M059J (cell line): ENCODE data around the gene QRICH1. TPM values are rescaled to one million over a fixed set of nuclear protein-coding genes. Genes with fewer than 3 reads are reported as not detected.

Experiments used
- DNase-seq: peaks from one replicate; pipeline ENCODE4 v3.0.0-alpha.2; 2012; ENCODE audit warnings: low read depth
- total RNA-seq: library from RNA; depleted of rRNA; stranded (reverse); fragments of >200 nt; shearing (Covaris generic); gene quantifications from 2 replicates; pipeline ENCODE4 v1.2.3, GENCODE V29; 2014

Gene QRICH1
- total RNA-seq, 1 experiment from 2014 or later = 62.9 TPM

DNA sequence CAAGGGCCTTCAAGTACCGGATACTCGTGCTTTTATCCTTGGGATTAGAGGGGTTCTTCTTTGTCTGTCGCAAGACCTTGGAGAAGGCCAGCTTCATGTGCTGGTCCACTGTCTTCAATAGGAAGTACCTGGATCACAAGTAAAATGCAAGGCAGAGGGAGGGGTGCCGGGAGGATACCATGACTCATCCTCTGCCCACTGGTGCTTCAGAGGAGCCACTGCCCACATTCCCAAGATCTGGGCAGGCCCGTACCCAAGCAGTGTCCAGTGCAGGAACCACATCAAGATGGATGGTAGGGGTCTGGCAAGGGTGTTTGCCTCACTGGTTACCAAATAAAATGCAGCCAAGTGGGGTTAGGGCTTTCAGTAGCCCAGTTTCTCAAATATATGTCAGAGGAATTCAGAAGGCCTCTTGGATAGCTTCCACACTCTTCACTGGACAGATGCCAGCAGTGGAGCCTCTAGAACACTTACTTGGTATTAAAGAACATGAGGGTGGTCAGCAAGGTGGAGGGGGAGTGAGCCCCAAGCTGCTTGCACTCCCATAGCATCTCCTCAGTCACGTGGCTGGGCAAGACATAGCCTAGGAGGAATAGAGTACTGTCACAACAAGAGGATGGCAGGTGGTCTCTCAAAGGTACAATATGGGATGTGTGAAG lies 61.1 kb downstream of the QRICH1 start:
- no peak for DNase-seq

DNA sequence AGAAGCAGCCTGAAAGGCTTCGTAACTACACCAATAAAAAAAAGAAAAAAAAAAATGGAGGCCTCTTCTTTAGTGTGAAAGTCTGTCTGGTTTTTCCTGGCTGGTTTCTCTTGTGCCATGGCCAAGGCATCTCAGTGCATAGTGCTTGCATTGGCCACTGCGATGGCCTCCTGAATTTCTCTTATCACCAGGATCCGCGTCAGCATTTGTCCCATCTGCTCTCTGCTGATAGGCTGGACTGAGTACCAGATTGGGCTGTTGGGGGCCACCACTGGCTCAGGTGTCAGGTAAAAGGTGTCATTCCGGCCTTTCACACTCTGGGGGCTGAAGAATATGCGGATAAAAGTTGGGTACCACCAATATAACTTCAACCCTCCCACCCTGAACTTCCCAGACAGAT lies 63.5 kb downstream of the QRICH1 start:
- no peak for DNase-seq

GRCh38 chr3:49029563-49029884 lies 64.3 kb downstream of the QRICH1 start:
- DNase-seq = no peak

DNA sequence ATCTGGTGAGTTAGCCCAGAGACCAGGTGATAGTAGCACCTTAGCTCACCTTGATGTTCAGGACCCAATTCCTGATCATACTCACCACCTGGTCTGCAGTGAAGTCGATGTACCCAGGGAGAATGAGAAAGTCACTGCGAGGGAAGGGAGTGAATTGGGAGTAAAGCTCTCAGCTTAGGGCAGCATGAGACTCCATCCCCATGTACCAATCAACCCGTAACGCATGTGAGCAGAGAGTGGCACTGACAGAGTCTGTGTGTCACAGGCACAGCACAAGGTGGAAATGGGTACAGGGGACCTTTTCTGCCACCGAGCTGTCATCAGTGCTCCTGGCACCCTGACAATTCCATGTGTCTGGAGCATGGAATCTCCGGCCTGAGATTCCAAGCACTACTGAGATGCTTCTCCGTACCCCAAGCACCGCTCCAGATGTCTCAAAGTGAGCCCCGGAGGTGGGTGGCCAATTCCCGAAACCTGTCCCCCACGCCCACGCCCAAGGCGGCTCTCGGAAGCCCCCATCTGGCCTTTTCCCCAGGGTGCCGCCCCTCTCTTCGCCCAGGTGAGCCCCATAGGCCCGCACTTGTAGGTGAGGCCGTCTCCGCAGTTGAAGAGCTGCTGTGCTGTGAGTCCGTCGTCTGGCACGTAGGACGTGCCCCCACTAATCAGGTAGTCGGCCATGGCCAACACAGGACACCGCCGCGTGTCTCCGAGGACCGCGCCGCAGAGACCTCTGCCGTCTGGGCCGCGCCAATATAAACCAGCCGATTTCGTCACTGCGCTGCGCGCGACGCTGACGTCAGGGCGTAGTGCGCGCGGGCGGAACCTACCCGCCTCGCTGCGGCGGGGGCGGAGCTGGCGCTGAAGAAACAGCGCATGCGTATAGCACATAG lies 65.0 kb downstream of the QRICH1 start, which contains the start of gene IMPDH2:
Gene IMPDH2, minus strand, starts transcription at position 726 of the 890 bp plus-strand sequence. Its CDS starts 48 bp downstream, at position 678.
- peak; percentile 81 for DNase-seq

- no peak for DNase-seq
These were observed 65.6 kb downstream of the QRICH1 start for GRCh38 chr3:49028298-49028672.

DNA sequence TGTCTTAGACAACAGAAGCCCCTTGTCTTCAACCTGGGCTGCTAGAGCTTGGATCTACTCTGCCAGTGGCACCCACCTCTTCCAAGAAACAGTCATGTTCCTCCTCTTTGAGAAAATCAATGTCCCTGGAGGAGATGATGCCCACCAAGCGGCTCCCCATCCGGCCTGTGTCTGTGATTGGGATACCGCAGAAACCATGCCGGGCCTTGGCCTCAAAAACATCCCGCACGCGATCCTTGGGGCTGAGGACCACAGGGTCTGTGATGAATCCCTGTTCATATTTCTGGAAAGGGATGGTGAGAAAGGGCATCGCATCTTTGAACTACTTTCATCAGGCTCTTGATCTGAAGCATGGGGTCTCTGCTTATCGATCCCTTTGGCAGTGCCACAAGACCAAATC lies 66.2 kb downstream of the QRICH1 start:
- DNase-seq = no peak

DNA sequence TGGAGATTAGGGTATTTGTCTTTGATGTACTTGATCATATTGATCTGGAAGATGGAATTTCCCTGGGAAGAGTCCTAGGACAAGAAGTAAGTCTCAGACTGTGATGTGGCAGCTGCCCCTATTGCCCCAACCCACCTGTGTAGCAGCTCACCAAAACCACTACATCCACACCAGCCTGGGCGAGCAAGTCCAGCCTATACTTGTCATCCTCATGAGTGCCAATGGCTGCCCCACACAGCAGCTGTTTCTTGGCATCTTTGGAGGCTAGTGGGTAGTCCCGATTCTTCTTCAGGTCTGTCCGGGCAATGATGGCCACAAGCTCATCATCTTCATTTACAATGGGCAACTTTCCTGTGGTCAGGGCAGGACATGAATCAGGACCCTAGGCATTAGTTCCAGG lies 67.3 kb downstream of the QRICH1 start:
- no peak for DNase-seq

DNA sequence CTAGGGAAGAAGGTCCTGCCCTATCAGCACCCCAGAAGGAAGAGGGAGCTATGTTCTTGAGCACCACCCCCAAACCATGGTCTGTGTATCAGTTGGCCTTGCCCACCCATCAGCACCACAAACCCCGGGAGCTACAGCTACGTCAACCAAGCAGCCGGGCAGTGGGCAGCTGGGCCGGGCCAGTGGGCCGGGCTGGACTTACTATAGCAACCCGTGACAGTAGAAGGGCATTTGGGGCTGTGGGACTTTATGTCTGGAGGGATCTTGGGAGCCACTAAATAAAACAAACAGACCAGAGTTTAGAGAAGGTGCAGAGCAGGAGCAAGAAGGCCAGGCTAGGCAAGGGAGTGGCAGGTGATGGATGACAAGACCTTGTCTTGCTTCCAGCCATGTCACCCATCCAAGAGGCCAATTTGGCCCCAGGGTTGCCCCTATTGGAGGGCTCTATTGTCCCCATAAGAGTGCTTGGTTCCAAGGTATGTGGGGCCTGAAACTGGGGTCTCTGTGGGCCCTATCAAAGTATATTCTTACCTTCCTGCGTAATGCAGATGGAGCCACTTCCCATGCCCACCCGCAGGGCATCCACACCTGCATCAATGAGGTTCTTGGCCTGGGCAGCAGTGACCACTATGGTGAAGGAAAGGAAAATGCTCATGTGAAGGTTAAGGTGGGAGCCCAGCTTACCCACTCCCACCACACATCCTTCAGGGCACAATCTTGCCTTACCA lies 67.9 kb downstream of the QRICH1 start:
- DNase-seq = no peak

DNA sequence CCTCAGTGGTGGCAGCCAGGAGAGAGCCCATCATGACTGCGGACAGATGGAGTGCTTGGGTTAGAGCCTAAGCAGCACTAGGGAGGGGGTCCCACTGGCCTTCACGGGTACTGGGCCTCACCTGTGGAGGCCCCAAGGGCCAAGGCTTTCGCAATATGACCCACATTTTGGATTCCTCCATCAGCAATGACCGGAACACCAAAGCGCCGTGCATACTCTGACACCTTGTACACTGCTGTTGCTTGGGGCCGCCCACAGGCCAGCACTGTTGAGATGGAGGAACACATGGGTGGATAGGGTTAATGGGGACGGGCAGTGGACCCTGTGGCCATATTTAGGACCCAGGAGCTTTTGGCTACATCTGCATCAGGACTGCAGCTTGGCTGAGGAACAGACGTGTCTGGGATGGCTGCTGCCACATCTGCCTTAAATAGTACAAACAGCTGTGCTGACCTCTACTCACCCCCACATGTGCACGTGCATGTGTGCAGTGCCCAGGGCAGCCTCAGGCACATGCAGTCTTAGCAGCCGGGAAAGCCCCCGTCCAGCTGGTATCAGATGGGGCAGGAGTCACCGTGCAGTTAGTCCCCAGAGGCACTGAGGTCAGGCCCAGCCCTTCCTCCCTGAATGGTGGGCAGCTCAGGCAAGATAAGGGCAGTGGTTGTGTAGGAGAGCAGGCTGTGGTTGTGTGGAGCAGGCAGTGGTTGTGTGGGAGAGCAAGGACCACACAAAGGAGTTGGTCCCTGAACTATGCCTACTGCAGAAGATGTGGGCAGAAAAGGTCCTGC lies 68.7 kb downstream of the QRICH1 start:
- no peak for DNase-seq

DNA sequence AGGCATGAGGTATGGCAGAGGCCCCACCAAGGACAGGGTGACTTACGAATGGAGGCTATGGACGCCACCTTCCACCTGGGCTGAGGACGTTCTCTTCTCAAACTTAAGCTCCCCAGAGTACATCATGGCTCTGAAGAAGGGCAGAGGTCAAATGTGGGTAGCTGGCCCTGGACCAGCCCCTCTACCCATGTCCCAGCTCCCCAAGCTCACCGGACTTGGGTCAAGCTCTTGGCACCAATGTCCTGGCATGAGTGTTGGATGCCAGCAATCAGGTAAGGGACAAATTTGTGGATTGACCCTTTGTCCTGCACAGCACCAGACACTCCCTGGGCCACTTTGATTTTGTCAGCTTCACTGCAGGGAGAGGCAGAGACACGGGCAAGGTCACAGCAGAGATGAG lies 69.4 kb downstream of the QRICH1 start:
- no peak for DNase-seq

DNA sequence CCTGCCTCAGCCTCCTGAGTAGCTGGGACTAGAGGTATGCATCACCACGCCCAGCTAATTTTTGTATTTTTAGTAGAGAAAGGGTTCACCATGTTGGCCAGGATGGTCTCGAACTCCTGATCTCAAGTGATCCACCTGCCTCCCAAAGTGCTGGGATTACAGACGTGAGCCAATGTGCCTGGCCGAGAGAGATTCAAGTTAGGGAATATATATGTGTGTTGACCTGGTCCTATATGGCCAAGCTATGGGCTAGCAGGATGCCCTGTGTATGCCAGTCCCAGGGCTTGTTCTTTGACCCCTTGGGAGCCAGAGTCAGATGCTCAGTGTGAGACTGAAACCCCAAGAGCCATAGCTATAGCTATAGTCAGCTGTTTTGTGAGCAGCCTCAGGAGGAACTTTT lies 70.1 kb downstream of the QRICH1 start:
- DNase-seq = no peak

GRCh38 chr3:49022688-49023171 lies 71.1 kb downstream of the QRICH1 start:
- peak; percentile 25 for DNase-seq

DNA sequence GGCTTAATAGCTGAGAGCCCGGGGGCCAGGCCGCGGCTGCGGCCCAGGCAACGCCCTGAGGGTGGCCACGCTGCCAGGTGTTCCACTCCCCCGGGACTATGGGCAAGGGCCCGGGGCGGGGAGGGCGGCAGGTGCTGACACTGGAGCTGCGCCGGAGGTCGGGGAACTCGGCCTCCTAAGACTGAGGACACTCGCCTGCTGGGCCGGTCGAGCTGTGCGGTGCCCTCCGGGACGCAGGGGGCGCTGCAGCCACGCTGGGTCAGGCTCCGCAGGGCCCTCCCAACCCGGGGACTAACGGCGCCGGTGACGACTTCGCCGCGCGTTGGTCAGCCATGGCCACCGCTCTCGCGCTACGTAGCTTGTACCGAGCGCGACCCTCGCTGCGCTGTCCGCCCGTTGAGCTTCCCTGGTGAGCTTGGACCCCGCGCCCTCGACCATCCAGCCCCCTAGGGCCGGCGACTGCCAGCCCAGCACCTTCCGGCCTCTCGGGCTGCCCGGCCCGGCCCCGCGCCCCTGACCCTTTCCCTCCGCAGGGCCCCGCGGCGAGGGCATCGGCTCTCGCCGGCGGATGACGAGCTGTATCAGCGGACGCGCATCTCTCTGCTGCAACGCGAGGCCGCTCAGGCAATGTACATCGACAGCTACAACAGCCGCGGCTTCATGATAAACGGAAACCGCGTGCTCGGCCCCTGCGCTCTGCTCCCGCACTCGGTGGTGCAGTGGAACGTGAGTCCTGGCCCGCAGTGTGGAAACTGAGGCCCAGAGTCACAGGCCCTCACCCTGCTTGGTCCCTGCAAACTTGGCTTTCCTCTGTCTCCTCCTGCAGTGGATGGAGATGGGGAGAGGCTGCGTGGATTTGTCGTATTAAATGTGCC lies 71.8 kb downstream of the QRICH1 start, which contains the start of gene NDUFAF3:
Gene NDUFAF3, plus strand, starts transcription at position 309 of the 875 bp plus-strand sequence. Its CDS starts 24 bp downstream, at position 333.
- DNase-seq = peak; percentile 88

DNA sequence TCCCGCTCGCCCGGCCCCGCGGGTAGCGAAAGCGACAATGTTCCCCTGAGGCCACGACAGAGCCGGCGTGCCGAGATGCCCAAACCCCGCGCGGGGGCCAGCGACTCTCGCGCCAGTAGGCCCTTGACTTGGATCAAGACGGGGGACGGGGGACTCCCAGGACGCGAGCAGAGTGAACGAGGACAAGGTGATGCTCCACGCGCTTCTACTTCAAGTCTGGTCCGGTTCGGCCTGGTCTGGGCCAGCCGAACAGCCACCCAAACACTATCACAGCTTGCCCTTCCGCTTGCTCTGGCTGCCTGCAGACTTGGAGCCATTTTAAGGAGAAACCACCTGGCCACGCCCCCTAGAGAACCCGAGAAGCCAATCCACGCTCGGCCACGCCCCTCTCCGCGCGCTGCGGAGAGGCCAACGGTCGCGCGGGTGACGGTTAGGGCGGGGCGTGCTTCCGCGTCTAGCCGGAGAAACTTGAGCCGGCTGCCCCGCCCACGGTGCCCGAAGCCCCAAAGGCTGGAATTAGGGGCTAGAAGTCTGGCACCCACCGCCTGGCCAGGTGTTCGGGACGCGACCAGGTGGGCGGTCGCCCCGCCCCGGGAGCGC lies 72.6 kb downstream of the QRICH1 start:
- peak; percentile 95 for DNase-seq

GRCh38 chr3:49020330-49021212 lies 73.3 kb downstream of the QRICH1 start:
- peak; percentile 27 for DNase-seq

DNA sequence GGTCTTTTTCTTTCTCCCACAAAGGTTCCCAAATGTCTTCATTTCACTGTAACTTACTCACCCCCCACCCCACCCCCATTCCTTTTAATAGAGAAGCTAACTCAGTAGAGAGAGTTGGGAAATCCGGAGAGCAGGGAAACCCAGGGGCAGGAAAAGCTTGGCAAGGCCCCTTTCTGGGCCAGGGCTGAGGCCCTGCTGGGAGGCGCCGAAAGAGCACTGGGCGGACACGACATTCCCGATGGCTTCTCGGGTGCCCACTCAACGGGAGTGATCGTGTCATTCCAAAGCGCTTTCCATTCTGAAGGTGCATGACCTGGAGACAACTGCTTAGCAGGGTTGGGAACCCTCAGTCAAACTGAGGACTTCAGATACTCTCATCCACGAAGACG lies 73.9 kb downstream of the QRICH1 start:
- peak; percentile 13 for DNase-seq

DNA sequence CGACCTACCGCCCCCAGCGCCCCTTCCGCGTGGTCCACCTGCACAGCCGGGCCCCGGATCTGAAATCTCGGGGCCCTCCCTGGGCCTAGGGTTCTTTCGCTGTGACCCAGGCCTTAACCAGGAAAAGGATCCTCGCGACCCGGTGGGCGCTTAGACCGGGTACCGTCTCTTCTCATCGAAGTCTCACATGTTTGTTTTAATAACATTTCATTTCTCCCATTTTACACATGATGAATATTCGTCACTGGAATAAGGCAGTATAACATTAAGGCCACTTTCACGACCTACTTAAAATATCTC lies 75.2 kb downstream of the QRICH1 start:
- DNase-seq = no peak

GRCh38 chr3:49017971-49018706 lies 75.7 kb downstream of the QRICH1 start, which contains the start of gene DALRD3:
DALRD3 (minus strand) TSS chr3:49018580; CDS start chr3:49018564, 16 bp downstream.
- DNase-seq = peak; percentile 70
